Activated B cell treated with CpG ODN at 0.5 μM for 24 hours (primary cell): ENCODE measurements around the gene PTPN14. TPM values are rescaled to one million over a fixed set of nuclear protein-coding genes. Genes with fewer than 3 reads are reported as not detected.

ENCODE experiments used
- ATAC-seq: fragments of 200-7000 bp; cut with Tn5 transposase; one replicate; pipeline ENCODE4 v1.10.0; 2021; ENCODE audit warnings: low read depth, mild to moderate bottlenecking, moderate library complexity
- CTCF ChIA-PET: fragments of 350-600 bp; sonication (Branson Sonifier 250); formaldehyde crosslinking; loops from one replicate; lab custom pipeline; 2021; ENCODE audit warnings: antibody characterized with exemption; lab: Charles Lee
- POLR2A ChIA-PET: fragments of 350-600 bp; sonication (Branson Sonifier 250); formaldehyde crosslinking; loops from one replicate; lab custom pipeline; 2021; ENCODE audit warnings: antibody characterized with exemption; lab: Charles Lee
- DNase-seq: peaks from one replicate; pipeline ENCODE4 v3.0.0; 2022
- H3K27ac Mint-ChIP-seq: one replicate; pipeline ENCODE4 v1.8.0; 2020; ENCODE audit warnings: mixed read lengths
- H3K27me3 Mint-ChIP-seq: one replicate; pipeline ENCODE4 v1.8.0; 2021; ENCODE audit warnings: mixed read lengths
- H3K36me3 Mint-ChIP-seq: one replicate; pipeline ENCODE4 v1.8.0; 2021; ENCODE audit warnings: low read depth, mixed read lengths
- H3K4me1 Mint-ChIP-seq: one replicate; pipeline ENCODE4 v1.8.0; 2021; ENCODE audit warnings: mixed read lengths
- H3K4me3 Mint-ChIP-seq: one replicate; pipeline ENCODE4 v1.8.0; 2020; ENCODE audit warnings: mild to moderate bottlenecking, mixed read lengths
- H3K9me3 Mint-ChIP-seq: one replicate; pipeline ENCODE4 v1.8.0; 2020; ENCODE audit warnings: mixed read lengths
- intact Hi-C: fragments of 100-400 bp; cut with micrococcal nuclease; formaldehyde crosslinking; loops from one replicate; pipeline ENCODE4 v1.15.1; 2024
- total RNA-seq: library from RNA; stranded (reverse); gene quantifications from 2 replicates; pipeline ENCODE4 v1.2.3, GENCODE V29; 2022
- TF ChIP-seq, protein P1 (sequence below): fragments of 200-600 bp; IDR thresholded peaks from one replicate; pipeline ENCODE4 v1.8.0; 2022; ENCODE audit warnings: antibody characterized with exemption, mild to moderate bottlenecking

The PTPN14 gene
- total RNA-seq, 1 donor from 2014 or later = not detected

DNA sequence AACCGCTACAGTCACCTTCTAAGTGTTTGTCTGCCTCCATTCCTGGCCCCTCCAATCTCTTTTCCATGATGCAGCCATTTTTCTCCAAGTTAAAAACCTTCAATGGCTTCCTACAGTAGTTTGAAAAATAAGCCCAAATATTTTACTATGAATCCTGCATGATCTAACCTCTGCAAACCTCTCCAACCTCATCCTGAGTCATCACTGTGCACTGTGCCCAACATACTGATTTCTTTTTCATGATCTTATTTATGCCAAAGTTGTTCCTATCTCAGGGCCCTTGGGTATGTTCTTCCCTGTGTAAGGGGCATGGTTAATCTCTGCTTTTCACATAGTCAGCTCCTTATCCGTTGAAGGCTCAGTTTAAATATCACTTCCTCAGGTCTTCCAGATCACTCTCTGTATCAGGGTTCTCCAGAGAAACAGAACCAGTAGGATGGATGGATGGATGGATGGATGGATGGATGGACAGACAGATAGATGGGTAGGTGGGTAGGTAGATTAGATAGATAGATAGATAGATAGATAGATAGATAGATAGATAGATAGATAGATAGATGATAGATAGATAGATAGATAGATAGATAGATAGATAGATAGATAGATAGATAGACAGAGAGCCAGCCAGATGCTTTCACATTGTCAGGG is 18.1 kb upstream of the PTPN14 start:
- ATAC-seq = no peak
- intact Hi-C loops = no loop called here
- H3K4me3 Mint-ChIP-seq = no peak overlapping the region
- POLR2A ChIA-PET = interaction anchor here (0.5 kb wide), 1 partner anchor 196 kb away, joined by 3 read pairs; no protein-coding TSS in a partner anchor
- H3K9me3 Mint-ChIP-seq = peaks cover under 1% of the 10 kb centered on the region
- H3K27ac Mint-ChIP-seq = no peak overlapping the region
- H3K27me3 Mint-ChIP-seq = peaks cover 10% of the 10 kb centered on the region
- CTCF ChIA-PET = no interaction called here
- TF ChIP-seq, protein P1, sequence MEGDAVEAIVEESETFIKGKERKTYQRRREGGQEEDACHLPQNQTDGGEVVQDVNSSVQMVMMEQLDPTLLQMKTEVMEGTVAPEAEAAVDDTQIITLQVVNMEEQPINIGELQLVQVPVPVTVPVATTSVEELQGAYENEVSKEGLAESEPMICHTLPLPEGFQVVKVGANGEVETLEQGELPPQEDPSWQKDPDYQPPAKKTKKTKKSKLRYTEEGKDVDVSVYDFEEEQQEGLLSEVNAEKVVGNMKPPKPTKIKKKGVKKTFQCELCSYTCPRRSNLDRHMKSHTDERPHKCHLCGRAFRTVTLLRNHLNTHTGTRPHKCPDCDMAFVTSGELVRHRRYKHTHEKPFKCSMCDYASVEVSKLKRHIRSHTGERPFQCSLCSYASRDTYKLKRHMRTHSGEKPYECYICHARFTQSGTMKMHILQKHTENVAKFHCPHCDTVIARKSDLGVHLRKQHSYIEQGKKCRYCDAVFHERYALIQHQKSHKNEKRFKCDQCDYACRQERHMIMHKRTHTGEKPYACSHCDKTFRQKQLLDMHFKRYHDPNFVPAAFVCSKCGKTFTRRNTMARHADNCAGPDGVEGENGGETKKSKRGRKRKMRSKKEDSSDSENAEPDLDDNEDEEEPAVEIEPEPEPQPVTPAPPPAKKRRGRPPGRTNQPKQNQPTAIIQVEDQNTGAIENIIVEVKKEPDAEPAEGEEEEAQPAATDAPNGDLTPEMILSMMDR = no peak
- H3K4me1 Mint-ChIP-seq = no peaks in the 10 kb centered on the region
- H3K36me3 Mint-ChIP-seq = no peaks in the 10 kb centered on the region
- no peak for DNase-seq

GRCh38 chr1:214568328-214568727 is 16.9 kb upstream of the PTPN14 start:
- H3K4me1 Mint-ChIP-seq = no peaks in the 10 kb centered on the region
- H3K27me3 Mint-ChIP-seq = peaks cover 10% of the 10 kb centered on the region
- no peaks in the 10 kb centered on the region for H3K9me3 Mint-ChIP-seq
- POLR2A ChIA-PET = no interaction called here
- H3K36me3 Mint-ChIP-seq = no peaks in the 10 kb centered on the region
- intact Hi-C loops = no loop called here
- no peak overlapping the region for H3K4me3 Mint-ChIP-seq
- no peak for DNase-seq
- TF ChIP-seq, protein P1 = no peak
- CTCF ChIA-PET = no interaction called here
- no peak for ATAC-seq
- H3K27ac Mint-ChIP-seq = no peak overlapping the region

DNA sequence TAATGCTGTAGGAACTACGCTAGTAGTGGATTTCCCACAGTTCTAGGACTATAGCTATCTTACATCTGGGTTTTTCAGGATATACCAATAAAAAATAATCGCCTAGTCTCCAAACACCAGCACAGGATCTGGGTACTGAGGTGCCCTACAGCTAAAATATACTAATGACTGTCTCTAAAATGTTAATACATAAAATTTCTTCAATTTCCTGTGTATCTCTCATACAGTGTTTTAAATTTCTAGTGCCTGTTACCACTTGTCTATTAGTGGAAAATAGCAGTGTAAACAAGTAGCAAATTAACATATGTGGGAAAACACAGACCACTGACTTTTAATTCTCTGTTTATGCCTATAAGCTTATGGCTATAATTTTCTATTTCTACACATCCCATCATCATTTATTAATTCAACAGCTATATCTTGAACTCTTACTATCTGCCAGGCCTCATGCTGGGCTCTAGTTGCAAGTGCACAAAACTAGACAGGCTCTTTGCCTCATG is 16.1 kb upstream of the PTPN14 start:
- H3K27ac Mint-ChIP-seq = no peak overlapping the region
- intact Hi-C loops = no loop called here
- DNase-seq (no peak), ATAC-seq (no peak)
- TF ChIP-seq, protein P1 = no peak
- H3K9me3 Mint-ChIP-seq = no peaks in the 10 kb centered on the region
- peaks cover 11% of the 10 kb centered on the region for H3K27me3 Mint-ChIP-seq
- POLR2A ChIA-PET = no interaction called here
- H3K4me1 Mint-ChIP-seq = no peaks in the 10 kb centered on the region
- H3K4me3 Mint-ChIP-seq = no peak overlapping the region
- H3K36me3 Mint-ChIP-seq = no peaks in the 10 kb centered on the region
- CTCF ChIA-PET = no interaction called here

GRCh38 chr1:214566158-214567104 is 15.0 kb upstream of the PTPN14 start:
- Mint-ChIP-seq H3K27ac (no peak overlapping the region), H3K9me3 (no peaks in the 10 kb centered on the region), H3K4me3 (no peak overlapping the region), H3K27me3 (peaks cover 19% of the 10 kb centered on the region), H3K4me1 (no peaks in the 10 kb centered on the region), H3K36me3 (no peaks in the 10 kb centered on the region)
- ChIA-PET CTCF (no interaction called here), POLR2A (no interaction called here)
- TF ChIP-seq, protein P1 = no peak
- no peak for ATAC-seq
- no peak for DNase-seq
- intact Hi-C loops = no loop called here

- no peak overlapping the region for H3K27ac Mint-ChIP-seq
Measured at GRCh38 chr1:214565310-214565709, 13.9 kb upstream of the PTPN14 start.

More at GRCh38 chr1:214565310-214565709, 13.9 kb upstream of the PTPN14 start:
- TF ChIP-seq, protein P1 = no peak
- ATAC-seq (no peak), DNase-seq (no peak)
- Mint-ChIP-seq H3K27me3 (peaks cover 22% of the 10 kb centered on the region), H3K4me3 (no peak overlapping the region), H3K9me3 (no peaks in the 10 kb centered on the region), H3K36me3 (no peaks in the 10 kb centered on the region), H3K4me1 (no peaks in the 10 kb centered on the region)
- ChIA-PET POLR2A (no interaction called here), CTCF (no interaction called here)
- intact Hi-C loops = no loop called here
